Posterior vena cava (tissue), 2 donors: ENCODE measurements around the gene DLG1. TPM values are rescaled to one million over a fixed set of nuclear protein-coding genes. Genes with fewer than 3 reads are reported as not detected.

Experiments
- DNase-seq: peaks from one replicate; pipeline ENCODE4 v3.0.0-alpha.2; 2020; ENCODE audit warnings: low spot score
- intact Hi-C, 2 donors: fragments of 100-400 bp; cut with DNase I; formaldehyde crosslinking; loops; one replicate each; pipeline versions ENCODE4 v1.14.1 to v1.14.2; 2022 to 2023
- total RNA-seq, 2 donors: library from RNA; stranded (reverse); fragmentation: NEBNext Ultra II Directional; extraction: Animal tissue kit (Norgen Biotek cat#: 25700); gene quantifications; one replicate each; pipeline ENCODE4 v1.2.1, GENCODE V29; 2021
- donor health status: DM: yes; HTN: yes; CAD: no.
- donor health status: DM: yes; HTN: yes; CAD: no.

The DLG1 gene
- total RNA-seq, 2 donors from 2014 or later, result 67.9 to 70.3 TPM

DNA sequence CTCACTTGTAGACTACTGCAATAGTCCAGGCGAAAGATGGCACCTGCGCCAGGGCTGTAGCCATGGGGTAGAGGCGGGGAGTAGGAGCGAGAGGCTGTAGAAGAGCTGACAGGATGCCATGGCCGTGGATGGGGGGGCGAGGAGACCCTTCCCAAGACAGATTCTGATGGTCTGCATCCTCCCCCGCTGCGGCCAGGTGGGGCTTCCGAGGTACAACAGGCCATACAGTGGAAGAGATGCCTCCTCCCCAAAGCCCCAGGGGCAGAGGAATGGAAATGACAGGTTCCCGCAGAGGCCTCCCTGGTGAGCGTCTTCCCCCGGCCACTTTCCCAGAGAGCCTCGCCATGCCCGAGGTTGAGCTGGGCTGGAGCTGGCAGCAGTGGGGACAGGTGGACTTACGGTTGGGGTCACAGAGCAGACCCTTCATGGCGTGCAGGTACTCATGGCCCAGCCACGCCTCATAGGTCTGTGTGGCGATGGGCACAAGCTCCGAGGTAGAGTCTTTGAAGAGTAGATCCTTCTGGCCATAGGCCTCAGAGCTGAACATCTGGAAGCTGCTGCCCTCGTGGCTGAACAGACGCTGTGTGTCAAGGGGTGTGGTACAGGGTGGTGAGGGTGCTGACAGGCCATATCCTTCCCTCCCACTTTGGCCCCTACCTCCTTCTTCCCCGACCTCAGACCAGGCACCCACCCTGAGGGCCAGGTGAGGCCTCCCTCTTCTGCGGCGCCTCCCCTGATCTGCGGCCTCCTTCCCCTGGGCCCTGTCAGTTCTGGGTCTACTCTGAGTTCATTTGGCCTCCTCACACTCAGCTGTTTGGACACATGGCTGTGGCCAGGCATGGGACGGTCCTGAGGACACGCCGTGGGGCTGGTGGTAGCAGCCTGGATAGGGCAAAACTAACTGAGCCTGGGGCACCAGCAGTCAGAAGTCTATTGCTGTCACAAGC, 282.3 kb downstream of the DLG1 start:
- DNase-seq, result peak; percentile 79
- intact Hi-C loops, result no loop called here

DNA sequence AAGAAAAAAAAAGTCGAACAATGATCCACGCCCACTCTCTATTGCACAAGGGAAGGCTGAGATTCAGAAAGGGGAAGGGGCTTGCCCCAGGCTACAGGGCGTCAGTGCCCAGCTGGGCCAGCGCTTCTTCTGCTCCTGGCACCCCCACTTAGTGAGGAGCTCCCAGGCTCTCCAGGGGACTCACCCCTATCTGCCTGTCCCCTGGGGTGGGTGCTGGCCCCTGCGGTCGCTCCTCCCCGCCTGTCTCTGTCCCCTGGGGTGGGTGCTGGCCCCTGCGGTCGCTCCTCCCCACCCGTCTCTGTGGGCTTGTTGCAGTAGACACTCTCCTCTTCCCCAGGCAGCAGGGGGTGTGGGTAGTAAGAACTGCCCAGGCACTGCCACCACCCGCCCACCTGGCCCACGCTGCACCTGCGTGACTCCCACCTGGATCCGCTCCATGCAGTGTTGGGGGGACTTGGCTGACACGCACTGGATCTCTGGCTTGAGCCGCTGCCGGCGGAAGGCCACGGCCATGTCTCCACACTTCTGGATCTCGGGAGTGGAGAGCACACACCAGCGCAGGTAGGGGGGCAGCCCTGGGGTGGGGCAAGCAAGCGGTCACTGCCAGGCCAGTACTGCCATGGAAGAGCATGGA, 283.4 kb downstream of the DLG1 start:
- peak; percentile 61 for DNase-seq
- intact Hi-C loops, result no loop called here

DNA sequence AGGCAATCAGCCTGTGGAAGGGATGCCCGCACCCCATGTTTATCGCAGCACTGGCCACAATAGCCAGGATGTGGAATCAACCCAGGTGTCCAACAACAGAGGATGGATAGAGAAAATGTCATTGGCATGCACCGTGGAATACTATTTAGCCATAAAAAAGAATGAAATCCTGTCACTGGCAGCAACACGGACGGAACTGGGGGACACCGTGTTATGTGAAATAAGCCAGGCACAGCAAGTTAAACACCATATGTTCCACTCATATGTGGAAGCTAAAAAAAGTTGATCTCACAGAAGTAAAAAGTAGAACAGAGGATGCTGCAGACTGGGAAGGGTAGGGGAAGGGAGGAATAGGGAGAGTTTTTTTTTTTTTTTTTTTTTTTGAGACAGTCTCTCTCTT, 284.4 kb downstream of the DLG1 start:
- no peak for DNase-seq
- intact Hi-C loops, result no loop called here

DNA sequence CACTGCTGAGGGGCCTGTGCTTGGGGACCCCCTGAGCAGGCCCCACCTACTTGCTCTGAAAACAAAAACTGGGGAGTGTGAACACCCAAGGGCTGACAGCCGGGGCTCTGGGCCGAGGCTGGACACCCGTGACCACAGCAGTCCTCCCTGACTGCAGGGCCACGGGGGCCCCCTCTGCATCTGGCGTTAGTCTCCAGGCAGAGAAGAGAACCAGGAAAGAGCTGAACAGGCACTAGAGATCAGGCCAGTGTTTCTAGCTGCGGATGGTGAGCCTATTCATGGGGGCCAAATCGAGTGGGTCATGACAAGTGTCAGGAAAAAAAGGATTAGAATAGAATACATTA, 285.9 kb downstream of the DLG1 start:
- intact Hi-C loops, result no loop called here

DNA sequence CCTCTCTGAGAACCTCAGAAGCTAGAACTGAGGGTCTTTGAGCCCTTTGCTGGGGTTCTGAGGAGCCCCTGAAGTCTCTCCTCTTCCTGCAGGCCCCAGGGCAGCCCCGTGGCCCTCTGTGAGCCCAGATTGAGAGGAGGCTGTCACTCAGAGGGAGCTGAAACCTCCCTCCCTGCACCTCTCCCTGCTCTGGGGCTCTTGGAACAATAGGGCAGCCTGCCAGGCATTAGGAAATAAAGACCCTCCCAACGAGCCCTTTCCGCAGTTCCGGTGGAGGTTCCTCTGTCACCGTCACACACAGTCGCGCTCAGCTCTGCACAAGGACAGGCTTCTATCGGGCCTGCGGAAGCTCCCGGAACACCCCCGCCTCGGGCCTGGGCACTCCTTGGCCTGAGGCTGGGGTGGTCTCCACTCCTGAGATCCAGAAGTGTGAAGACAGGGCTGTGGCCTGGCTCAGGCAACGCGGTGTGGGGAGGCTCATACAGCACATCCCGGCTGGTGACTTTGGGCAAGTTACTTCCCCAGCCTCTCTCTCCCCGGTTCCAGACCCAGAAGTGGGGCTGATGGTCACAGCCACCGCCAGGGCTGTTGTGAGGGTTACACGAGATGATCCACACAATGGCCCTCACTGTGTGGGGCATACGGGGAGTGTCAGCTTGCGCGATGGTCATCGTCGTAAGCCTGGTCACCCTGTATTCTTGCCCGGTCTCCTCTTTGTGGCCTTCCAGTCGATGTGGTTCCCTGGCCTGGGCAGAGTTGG, 286.5 kb downstream of the DLG1 start:
- intact Hi-C loops, result no loop called here

More for the DNA sequence above, 285.9 kb downstream of the DLG1 start:
- no peak for DNase-seq

DNA sequence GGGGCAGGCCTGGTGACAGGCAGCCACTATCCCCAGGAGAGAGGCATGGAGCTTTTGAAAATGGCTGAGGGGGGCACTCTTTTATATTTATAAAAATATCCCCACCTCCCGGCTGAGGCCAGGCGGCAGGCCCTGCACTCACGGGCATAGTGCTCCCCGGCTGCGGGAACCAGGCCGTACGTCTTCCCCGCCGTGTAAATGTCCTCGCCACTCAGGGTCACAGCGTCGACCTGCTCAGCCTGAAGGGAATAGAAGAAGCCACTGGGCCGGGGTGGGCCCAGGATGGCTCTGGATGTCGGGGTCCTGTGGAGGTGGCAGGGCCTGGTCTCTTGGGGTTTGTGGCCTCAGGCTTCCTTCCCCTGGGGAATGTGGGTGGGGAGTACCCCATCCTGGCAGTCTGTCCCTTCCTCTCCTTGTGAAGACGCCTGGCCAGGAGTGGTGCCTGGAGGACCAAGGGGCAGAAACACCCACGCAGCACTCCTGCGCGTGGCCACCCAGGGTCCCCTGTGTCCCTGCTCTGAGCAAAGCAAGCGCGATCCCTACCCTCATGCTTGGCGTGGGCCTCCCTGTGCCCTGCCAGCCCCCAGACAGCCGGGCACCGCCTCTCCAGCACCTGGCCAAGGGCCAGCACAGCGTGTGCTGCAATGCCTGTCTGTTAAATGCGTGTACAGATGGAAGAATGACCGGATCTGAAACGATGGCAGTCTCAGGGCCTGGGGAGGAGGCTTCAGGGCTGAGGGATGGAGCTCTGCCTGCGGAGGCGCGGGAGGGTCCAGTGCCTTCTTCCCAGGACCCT, 287.7 kb downstream of the DLG1 start:
- intact Hi-C loops, result no loop called here
- no peak for DNase-seq

More for the DNA sequence above, 286.5 kb downstream of the DLG1 start:
- no peak for DNase-seq

DNA sequence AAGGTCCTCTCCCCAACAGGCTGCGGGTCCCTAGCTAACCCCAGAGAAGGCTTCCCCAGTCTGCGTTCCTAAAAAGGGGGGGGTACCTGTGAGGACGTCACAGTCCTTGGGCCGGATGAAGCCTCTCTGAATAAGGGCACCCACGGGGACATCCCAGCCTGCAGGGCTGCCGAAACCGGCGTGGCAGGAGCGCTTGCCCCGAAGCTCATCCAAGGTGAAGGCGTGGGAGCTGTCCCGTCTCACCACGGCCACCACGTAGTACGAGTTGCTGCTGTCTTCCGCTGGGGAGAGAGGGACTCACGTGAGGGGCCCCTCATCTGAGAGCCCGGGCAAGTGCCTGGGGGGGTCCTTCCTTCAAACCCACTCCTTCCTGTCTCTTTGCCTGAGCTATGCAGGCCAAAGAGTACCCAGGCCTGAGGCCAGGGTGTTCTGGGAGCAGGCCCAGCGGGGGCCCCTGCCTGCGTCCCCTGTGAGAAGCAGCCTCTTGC, 288.8 kb downstream of the DLG1 start:
- intact Hi-C loops, result loop anchor here (10.0 kb wide), 1 partner anchor 175 kb away; no protein-coding TSS in a partner anchor
- DNase-seq, result no peak

DNA sequence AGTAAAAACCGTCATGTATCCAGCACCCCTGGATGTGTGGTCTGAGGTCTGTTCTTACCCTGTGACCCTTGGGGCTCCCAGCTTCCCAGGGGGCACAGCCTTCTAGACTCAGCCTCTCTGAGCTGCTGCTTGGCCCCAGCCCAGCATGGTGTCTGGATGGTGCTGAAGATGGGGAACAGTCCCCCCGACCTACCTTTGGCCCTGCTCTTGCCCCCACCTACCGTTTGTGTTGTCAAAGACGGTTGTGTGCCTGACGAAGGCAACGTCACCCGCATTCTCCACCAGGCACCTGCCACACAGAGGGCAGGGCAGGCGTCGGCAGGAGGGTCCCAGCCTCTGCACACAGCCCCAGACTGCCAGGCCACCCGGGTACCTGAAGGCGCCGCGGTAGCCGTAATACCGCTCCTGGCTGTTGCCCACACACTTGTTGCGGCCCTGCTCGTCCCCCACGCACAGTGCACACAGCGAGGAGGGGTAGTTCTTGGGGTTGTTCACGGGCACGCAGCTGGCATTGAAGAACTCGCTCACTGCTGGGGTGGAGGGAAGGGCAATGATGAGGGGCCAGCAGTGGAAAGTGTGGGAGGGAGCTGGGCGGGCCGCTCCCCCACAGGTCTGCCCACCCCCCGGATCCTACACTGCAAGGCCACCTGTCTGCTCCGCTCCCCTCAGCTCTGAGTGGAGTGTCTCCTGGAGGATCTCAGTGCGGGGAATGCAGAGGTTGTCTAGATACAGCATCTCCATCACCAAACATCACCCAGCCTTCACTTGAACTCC, 289.8 kb downstream of the DLG1 start:
- intact Hi-C loops, result loop anchor here (10.0 kb wide), 1 partner anchor 176 kb away; no protein-coding TSS in a partner anchor
- no peak for DNase-seq

DNA sequence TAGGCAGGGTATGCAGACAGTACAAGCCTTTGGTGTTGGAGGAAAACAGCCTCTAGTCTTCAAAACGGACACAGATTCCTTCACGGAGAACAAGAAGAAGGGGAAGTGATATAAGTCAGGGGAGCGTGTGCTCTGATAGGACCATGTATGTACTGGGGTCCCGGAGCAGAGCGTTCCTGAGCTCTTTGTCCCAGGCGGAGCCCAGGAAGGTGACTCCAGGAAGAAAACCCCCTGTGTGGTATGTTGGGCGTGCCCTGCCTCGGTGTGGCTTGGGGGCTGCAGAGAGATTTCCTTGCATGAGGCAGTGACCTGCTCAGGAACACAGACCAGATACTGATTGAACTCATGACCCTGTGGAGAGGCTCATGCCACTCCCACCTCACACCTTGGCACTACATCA, 290.5 kb downstream of the DLG1 start:
- intact Hi-C loops, result loop anchor here (10.0 kb wide), 1 partner anchor 177 kb away; no protein-coding TSS in a partner anchor
- DNase-seq, result peak; percentile 74

DNA sequence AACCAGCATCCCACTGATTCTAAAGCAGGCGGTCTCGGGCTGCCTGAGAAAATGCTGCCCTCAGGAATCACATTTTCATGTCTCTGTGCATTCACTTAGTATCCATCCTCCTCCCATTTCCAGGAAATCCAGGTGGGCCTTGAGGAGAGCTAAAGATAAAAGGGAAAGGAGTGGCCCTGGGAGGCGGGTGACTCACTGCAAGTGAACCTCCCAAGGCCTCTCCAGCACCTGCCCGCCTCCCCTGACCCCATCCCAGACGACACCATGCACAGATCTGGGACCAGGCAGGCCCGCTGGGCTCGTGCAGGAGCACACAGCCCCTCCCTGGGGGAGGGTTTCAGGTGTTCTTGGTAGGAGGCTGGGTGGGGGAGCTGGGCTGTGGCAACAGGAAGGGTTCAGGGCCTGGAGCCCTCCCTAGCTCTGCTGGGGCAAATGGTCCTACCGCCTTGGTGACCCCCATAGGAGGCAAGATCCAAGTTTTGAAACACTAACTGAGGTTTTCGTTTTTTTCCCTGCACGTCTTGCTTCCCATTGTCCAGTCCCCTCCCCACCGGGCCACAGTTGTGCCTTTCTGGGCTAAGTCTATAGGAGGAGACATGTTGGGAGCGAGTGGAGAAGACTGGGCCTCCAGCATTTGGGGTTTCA, 291.0 kb downstream of the DLG1 start:
- intact Hi-C loops, result loop anchor here (10.0 kb wide), 1 partner anchor 177 kb away; no protein-coding TSS in a partner anchor
- peak; percentile 67 for DNase-seq

DNA sequence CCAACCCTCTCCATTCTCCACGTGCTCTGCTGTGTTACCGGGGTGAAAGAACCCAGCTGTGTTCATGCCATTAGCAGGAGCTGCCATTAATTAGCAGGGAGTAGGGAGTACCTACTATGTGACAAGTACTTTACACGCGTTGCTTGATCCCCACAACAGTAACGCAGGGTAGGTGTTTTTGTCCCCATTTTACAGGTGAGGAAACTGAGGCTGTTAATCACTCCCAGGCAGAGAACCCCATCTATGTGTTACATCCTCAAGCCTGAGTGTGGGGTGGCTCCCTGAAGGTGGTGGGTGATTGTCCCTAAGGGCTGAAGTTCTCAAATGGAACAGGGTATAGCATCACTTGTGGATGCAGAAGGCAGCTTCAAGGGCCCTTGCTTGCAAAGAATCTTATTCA, 291.6 kb downstream of the DLG1 start:
- DNase-seq, result no peak
- intact Hi-C loops, result loop anchor here (10.0 kb wide), 1 partner anchor 178 kb away; no protein-coding TSS in a partner anchor

DNA sequence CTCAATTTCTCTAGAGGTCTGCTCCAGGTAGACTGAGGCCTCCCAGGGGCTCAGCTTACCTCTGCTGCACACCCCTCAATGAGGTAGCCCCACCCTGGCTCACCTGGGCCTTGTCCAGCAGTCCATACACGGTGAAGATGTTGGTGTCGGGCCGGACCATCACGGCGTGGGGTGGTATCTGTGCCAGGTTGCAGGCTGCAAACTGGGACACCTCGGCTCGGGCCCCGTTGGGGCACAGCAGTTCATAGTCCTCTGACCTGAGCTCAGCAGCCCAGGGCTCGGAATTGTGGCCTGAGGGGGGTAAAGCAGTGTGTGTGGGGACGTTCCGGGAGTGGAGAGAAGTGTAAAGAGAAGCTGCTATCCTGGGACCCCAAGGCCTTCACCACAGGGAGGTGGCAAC, 292.0 kb downstream of the DLG1 start:
- intact Hi-C loops, result loop anchor here (10.0 kb wide), 1 partner anchor 178 kb away; no protein-coding TSS in a partner anchor

DNA sequence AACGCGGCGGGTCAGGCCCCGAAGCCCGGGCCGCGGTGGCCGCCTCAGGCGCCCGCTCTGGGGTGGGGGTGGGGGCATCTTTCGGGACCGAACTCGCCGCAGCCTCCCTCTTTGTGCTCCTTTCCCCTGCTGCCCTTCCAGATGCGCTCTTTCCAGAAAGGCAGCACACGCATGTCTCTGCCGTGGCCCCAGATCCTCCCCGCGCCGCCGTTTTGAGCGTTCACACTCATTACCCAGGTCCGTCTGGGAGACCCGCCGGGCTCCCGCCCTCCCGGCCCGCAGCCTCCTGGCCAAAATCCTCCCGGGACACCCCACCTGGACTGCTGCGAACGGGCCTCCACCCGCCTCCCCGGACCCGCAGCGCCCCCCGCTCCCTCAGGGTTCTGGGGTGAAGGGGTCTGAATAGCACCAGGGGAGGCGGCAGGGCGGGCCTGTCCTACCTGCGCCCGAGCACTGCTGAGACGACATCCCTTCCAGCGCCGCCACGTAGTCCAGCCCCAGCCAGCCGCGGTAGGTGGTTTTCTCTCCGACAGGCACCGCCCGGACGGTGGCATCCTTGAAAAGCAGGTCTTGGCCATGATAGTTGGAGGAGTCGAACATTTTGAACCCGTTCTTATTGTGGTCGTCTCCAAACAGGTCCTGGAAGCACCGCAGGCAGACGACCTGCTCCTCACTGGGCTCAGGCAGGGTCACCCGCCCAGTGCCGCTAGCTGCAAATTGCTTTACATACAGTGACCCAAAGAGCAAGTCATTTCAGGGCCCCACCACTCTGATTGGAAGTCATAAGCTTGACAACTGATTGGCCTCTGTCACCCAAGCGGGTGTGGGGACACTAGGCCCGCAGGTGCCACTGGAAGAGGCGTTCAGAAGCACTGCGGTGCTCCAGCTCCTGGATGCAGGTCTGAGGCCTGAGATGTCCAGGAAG, 294.7 kb downstream of the DLG1 start:
- intact Hi-C loops, result loop anchor here (10.0 kb wide), 1 partner anchor 181 kb away; no protein-coding TSS in a partner anchor

More for the DNA sequence above, 292.0 kb downstream of the DLG1 start:
- peak; percentile 80 for DNase-seq

DNA sequence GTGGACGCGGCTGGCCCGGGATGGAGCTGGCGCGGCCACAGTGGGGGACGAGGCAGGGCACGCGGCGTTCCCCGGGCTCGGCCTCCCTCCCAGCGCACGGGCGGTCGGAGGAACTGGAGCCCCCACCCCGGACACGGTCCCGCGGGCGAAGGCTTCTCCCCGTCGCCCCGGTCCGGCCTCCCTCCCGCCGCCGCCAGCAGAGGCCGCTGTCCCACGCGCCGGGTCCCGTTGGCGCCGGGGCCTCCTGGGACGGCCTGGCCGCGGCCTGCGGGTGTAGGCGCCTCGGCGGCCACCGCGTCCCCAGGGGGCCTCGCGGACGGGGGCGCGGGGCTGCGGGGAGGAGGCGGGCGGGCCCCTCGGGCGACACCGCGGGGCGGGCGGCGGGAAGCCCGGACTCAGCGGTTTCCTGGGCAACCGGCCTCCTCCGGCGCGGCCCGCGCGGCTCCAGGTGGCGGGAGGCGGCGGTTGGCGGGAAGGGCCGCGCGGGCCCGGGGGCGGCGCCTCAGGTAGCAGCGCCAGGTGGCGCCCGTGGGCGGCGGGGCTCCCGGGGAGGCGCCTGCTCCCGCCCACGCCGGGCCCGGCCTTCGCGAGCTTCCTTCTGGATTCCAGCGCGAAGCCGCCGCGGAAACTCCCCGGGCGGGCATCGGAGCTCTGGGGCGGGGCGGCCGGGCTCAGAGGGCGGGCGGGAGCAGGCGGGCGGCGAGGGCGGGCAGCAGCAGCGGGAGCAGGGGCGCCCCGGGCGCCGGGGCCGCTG, 295.5 kb downstream of the DLG1 start:
- intact Hi-C loops, result loop anchor here (10.0 kb wide), 1 partner anchor 182 kb away; no protein-coding TSS in a partner anchor
- peak; percentile 93 for DNase-seq

More for the DNA sequence above, 294.7 kb downstream of the DLG1 start:
- peak; percentile 85 for DNase-seq

DNA sequence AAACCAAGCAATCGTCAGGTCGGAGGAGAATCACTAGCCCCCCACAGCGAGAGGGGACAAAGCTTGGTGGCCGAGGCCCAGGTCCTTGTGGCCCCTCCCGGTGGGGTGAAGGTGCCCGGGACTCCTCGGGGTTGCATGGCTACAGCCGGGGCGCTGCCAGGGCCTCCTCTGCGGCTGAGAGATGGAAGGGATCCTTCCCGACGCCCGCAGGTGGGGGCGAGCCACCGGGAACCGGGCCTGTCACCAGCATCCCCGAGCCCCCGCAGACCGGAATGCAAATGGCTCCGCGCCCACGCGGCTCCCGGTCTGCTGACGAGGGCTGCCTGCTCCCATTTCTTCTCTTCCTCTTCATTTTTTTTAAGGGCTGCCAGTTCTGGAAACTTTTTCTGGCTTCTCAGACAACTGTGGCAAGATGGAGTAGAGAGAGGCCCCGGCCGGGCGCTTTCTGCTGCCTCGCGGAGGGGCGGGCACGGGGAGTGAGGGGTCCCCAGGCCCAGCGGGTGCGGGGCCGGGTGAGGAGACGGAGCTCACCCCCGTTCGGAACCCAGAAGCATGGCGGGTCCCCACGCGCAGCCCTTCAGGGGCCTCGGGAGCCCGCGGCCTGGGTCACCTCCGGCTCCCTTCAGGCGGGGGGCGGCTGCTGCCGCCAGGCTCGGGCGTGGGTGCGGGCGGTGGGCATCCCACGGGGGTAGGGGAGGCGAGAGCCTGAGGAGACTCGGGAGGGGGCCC, 296.3 kb downstream of the DLG1 start:
- peak; percentile 83 for DNase-seq
- intact Hi-C loops, result loop anchor here (10.0 kb wide), 1 partner anchor 183 kb away; no protein-coding TSS in a partner anchor
